Stimulated activated CD8-positive, alpha-beta memory T cell treated with anti-CD3 and anti-CD28 coated beads, Interleukin-7, amount 100 ng/mL, for 48 hours (primary cell): ENCODE data around the gene OGFR.
A peak's percentile ranks its signal among the peaks of the same experiment; 100 is the strongest.

ENCODE experiments used
- DNase-seq, 2 donors: peaks; one replicate each; pipeline ENCODE4 v3.0.0-alpha.2; 2020; ENCODE audit warnings: low read depth in 1 of 2; ENCODE audit errors: extremely low read depth in 1 of 2

Gene OGFR

DNA sequence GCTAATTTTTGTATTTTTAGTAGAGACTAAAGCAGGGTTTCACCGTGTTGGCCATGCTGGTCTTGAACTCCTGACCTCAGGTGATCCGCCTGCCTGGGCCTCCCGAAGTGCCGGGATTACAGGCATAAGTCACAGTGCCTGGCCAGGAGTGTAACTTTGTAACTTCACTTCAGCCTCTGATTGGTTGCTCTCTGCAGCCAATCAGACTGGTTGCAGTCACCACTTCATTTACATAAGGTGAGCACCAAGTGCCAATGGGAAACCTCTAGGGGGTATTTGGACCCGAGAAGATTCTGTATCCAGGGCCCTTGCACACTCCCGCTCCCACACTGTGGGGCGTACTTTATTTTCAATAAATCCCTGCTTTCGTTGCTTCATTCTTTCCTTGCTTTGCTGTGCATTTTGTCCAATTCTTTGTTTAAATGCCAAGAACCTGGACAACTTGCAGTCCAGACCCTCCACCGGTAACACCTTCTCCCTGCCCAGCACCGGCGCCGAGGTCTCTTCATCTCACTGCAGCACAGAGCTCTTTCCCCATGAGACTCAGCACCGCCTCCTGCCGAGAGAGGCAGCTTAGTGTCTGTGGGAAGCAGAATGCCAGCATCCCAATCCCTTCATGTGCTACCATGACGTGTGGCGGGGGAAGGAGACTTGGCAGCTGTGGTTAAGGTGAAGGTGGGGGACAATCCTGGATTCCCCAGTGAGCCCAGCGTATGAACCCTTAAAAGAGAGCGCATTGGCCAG lies 22.3 kb upstream of the OGFR start:
- no peak for DNase-seq

DNA sequence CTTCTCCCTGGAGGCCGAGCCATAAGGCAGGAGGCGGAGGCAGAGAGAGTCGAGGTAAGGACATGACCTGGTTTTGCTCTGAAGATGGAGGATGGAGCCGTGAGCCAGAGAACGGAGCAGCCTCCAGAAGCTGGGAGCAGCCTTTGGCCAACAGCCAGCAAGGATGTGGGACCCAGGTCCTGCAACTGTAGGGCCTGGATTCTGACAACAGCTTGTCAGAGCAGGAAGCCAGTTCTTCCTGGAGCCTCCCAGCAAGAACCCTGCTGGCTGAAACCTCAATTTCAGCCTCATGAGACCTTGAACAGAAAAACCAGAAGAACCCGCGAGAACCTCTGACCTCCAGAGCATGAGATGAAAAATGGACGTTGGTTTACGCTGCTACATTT lies 21.7 kb upstream of the OGFR start:
- no peak for DNase-seq

DNA sequence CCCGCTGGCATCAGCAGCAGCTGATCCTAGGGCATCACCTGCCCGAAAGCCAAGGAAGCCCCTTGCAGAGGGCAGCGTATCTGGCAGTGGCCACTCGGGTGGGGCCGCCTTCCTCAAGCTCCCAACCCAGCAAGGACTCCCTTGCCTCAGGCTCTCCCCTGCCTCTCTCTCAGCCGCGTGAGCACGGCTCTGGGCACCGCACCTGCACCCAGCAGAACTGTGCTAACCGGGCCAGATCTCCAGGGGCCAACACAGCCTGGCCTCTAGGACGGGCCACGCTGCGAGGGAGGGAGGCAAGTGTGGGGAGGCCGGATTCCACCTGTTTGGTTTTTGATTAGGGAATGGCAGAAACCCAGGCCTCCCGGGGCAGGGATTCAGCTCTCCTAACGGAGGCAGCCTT lies 20.1 kb upstream of the OGFR start:
- DNase-seq, result no peak

DNA sequence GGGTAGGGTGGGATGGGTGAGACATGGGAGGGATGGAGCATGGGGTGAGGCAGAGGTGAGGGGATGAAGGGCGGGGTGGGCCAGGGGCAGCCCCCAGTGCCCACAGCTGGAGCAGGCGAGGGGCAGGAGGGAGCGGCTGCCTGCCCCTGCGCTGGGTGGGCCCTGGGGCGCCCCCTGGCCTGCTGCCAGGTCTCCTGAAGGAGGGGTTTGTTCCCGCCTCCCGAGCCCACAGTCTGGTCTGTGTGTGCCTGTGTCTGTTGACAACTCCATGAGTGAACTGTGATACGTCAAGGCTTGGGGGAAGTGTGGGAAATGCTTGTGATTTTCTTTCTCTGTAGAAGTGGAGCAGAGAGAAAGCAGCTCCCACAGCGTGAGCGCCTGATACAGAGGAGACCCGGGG lies 19.2 kb upstream of the OGFR start:
- no peak for DNase-seq

DNA sequence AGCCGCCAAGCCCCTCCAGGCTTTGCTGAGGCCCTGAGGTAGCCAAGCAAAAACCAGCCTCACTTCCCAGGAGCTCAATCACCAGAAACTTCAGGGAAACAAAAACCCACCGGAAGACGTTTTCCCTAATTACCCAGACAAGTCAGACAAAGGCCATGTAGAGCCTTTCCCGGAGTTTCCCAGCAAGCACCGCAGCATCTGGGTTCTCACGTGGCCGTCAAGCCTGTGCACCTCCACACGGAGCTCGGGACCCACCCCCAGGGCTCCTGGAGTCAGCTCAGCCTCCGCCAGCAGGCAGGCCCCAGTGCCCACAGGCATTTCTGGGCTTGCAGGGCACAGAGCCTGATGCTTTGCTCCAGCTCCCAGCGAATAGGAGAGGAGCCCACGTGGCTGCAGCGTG lies 18.5 kb upstream of the OGFR start:
- DNase-seq, result no peak

DNA sequence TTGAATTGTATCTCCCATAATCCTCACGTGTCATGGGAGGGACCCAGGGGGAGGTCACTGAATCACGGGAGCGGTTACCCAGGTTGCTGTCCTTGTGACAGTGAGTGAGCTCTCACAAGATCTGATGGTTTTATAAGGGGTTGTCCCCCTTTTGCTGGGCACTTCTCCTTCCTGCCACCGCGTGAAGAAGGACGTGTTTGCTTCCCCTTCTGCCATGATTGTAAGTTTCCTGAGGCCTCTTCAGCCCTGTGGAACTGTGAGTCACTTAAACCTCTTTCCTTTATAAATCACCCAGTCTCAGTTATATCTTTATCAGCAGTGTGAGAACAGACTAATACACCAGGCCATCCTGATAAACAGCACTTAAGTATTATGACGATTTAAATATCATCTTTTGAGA lies 17.3 kb upstream of the OGFR start:
- no peak for DNase-seq

DNA sequence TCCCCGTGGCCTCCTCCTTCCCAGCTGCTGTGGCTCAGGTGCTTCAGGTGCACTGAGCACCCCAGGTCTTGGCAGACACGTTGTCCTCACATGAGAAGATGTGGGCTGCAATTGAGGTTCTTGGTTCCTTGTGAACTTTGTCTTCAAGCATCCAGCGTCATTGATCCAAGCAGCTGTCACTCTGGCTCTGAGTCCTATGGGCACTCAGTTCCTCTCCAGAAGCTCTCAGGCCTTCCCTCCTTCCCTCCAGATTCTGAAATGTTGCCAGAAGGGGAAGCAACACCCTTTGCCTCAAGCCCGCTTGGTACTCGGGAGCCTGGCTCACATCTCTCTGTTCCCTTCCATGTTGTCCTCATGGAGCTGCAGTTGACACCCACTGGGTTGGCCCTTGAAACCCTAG lies 16.8 kb upstream of the OGFR start:
- no peak for DNase-seq

DNA sequence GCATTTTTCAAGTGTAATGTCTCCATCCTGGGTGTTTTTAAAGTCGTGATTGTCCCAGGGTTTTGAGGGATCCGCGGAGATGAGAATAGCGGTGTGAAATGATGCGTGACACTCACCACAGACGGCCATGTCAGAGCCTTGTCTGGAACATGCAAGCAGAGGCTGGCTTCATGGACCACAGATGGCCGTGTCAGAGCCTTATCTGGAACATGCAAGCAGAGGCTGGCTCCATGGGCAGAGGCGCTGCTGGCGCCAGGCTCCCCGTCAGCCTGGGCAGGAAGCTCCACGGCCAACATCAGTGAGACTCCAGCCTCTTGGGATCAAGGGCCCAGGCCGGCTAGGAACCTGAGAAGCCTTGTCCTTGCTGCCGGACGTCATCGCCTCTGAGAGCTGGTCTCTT lies 16.0 kb upstream of the OGFR start:
- DNase-seq, result no peak

DNA sequence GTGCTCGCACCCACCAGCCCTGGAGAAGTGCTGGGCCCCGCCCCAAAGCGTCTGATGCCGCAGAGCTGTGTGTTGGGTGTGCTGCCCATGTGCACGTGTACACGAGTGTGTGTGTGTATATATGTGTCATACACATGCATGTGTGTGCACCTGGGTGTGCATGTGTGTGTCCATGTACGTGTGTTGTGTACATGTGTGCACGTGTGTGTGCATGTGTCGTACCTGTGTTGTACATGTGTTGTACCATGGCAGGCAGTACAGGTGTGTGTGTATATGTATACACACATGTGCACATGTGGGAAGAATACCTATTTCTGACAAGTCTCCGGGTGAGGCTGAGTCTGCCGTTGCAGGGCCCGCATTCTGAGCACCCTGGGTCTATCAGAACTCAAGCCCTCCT lies 14.6 kb upstream of the OGFR start:
- DNase-seq, result no peak

DNA sequence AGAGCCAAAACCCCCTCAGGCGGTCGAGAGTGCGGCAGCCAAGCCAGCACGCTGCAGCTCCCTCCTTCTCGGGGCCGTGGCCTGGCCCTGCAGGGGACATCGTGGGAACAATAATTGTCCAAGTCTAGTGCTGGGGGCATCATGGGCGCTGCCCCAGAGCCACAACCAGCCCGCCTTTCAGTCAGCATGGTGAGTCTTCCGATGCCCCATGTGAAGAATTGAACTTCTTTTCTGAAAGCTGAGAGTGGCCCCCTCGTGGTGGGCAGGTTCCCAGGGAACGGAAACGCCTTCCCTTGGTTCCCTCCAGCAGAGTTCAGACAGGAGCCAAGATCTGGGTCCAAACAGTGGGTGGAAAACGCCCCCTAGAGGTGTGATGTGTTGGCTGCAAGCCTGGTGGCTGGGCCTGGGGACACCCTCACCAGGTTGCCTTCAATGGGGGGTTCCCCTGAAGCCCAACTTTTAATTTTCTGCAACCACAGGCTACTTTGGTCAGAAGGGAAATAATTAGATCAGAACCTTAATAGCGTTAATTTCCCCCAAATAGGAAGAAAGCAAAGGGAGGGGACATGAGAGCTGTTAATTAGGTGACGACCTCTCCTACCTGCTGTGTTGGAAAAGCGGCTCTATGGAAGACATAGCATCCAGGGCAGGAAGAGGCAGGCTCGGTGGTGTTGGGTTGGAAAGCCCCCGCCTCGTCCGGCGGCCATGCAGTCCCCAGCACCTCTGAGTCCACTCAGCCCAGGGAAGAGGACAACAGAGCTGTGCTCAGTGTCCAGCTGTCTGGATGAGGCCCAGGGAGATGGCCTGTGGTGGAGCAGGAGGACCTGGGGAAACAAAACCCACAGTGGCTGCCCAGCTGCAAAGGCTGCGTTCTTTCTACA lies 13.1 kb upstream of the OGFR start:
- DNase-seq, result peak in 1 of 2 donors; percentile 68

DNA sequence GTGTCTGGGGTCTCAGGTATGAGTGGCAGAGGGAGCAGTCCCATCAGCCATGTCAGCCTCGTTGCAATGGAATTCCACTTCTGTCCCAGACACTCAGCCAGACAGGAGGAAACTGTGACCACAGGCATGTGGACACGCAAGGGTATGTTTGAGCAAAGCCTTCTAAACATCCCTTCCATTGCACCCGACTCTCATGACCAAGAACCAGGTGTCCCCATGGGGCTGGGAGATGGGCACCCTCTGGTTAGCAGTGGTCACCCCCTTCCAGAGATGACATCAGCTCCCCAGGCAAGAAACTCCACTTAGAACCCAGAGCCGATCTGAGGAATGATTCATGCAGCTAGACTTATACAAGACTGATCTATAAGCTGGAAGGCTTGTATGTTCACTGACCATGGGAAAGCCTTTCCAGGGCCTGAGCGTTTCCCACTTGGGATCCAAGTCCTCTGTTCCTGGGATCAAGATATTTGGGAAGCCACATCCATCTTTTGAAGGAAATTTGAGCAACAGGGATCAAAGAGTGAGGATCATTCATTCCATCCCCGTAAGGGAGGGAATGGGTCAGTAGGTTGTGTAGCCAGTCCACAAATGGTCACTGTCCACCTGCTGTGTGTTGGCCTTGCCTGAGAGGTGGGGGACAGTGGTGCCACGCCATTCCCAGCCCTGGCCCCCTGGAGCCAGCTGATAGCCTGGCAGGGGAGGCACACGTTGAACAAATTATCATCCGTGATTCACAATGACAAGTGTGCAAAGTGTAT lies 12.3 kb upstream of the OGFR start:
- DNase-seq, result no peak

DNA sequence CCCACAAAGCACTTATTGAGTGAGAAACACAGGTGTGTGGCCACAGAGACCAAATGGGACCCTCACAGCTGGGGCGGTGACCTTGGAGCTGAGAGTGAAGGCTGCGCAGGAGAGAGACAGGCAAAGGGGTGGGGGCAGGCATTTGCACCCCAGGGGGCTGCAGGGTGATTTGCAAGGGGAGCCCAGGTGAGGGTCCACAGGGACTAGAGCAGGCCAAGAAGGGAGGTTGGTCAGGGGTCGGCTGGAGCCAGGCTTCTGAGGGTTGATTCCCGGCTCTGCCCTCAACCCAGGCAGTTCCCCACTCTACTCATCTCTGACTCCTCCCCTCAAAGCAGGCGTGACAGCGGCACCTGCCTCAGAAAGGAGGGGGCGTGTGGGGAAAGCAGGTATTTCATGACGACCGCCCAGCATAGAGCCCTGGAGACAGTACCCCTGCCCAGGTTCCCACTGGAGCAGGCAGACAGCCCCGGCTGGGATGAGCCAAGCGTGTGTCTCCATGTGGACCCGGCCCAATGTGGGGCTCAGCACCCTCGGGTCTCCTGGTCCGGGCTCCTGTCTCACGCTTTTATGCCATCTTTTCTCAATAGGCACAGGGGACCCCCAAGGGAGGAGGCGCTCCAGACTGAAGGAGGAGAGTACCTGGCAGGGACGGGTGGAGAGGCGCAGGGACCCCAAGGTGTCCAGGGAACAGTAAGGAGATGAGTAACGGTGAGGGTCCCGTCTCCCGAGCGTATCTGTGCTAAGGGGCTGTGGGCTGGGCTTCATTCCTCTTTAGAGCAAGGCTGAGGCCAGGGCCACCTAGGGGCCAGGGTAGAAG lies 11.5 kb upstream of the OGFR start:
- DNase-seq, result no peak

DNA sequence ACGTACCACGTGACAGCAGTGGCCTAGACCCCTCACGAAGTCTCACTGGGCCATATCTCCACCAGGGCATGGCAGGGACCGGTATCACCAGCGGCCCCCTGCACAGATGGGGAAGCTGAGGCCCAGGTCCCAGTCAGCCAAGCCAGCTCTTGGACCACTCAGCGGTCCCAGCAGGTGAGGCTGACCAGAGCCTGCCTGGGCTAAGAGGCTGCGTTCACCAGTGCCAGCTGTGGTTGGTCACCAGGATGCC lies 11.0 kb upstream of the OGFR start:
- no peak for DNase-seq

DNA sequence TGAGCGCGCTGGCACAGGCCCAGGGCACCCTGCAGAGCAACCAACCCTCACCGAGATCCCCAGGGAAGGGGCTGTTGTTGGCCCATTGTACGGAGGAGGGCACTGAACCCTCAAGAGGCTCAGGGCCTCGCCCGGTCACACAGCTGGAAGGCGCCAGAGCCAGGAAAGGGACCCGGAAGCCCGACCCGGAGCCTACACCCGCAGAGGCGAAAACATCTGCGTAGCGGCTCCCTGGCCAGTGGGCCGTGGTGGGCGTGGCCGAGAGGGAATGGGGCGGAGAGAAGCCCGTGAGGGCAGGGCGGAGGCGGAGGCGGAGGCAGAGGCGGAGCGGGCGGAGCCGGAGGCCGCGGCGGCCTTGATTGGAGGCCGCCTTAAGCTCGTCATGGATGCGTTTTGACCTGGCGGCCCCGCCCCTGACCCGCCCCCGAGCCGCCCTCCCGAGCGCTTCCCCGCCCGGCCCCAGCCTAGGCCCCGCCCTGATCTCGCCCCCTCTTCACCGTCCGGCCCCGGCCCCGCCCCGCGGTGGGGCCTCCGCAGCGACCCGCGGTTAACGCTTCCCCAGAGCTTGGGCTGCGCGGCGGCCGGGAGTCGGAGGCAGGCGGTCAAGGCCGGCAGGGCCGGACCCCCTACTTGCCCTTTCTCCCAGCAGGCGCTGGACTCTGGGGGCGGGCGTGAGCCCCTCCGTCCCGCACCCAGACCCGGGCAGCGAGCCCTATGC lies 10.5 kb upstream of the OGFR start:
- peak; percentile 86 to 88 for DNase-seq

DNA sequence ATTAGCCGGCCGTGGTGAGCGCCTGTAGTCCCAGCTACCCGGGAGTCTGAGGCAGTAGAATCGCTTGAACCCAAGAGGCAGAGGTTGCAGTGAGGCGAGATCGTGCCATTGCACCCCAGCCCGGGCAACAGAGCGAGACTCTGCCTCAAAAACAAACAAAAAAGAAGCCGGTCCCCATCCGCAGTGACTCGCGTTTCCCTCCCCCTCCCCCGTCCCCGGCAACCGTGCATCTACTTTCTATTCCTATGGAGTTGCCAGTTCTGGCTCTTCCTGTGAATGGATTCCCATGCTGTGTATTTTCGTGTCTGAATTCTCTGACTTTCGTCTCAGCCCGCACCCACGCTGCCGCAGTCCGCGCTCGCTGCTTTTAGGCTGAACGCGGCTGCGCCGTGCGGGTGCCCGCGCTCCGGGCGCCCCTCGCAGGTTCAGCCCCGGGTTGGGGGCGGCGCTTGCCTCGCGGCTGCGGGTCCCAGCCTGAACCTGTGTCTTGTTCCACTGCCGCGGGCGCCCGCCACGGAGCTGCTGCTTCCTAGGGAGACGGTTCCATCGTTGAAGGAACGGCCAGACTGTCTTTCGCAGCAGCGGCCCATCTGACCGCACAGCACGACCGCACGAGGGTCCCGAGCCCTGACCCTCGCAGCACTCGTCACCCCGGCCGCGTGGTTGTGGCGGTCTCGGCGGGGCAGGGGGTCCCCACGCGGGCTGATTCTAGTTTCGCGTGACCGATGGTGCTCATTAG lies 9.4 kb upstream of the OGFR start:
- peak in 1 of 2 donors; percentile 61 for DNase-seq

DNA sequence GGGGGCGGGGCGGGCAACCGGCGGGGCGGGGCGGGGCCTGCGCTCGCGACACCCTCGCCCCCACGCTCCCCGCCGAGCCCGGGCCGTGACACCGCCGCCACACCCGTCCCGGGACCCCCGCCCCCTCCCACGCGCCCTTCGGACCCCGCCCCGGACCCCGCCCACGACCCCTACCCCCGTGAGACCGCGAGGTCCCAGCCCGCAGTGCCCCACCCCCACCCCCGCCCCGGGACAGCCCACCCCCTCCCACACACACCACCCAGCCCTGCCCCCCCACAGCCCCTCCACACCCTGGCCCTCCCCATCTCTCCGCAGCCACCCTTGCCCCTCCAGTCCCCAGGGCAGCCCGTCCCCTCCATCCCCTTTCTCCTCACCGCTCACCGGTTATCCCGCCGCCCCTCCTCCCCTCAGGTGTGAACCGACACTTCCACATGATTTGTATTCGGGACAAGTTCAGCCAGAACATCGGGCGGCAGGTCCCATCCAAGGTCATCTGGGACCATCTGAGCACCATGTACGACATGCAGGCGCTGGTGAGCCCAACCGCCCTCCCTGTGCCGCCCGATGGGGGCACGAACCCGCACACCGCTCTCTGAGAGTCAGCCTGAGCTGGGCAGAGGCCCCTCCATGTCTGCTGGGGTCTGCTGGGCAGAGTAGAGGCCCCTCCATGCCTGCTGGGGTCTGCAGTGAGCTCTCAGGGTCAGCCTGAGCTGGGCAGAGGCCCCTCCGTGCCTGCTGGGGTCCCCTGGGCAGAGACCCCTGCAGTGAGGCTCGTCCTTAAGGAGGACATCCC lies 7.7 kb upstream of the OGFR start:
- DNase-seq, result no peak

DNA sequence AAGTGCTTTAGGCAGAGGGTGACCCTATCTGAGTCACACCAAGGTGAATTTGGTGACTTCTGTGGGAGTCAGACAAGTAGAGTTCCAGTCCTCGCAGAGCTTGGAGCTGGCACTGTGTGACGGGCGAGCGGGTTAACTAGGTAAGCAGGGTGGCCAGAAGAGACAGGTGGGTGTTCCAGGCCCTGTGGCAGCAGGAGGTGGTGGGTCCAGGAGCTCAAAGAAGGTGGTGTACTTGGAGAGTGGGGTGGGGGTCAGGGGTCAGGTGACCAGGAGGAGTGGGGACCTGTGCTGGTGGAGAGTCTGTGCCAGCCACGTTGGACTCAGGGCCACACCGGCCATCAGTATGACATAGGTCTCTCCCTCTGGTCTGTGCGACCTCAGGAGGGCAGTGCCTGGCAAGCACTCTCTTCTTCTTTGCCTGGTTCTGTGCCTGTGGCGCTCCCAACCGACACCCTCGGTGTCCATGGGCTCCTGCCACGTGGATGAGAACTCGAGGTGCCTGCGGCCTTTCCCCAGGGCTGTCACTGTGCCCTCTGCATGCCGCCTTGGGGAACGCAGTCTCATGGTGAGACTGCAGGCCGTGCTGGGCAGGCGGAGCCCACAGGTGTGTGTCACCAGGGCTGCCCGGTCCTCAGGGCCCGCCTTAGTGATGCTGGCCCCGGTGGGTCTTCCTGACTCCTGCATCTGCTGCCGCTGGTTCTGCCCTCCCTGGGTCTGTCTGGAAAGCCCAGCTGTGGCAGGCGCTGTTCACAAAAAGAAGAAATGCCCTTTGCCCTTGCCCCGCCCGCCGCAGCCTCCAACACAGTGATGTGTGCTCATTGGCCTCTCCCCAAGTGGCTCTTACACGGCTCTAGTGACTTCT lies 6.7 kb upstream of the OGFR start:
- DNase-seq, result no peak

DNA sequence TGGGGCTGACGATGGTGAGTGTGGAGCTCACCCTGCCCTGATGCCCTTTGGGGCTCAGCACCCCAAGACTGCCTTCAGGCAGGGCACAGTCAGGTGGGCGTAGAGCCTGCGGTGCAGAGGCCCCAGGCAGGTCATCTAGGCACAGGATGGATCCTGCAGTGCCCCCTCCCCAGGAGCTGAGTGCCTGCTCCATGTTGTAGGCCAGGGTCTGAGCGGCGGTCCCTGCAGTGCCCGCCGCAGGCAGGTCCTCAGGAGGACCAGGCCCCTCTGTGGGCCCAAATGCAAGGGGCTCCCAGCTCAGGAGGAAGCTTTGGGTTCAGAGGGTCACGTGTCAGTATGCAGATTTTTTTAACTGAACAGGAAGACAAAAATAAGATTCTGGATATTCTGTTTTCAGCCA lies 5.6 kb upstream of the OGFR start:
- DNase-seq, result no peak
